Epithelial cell of esophagus (primary cell): Measurements from ENCODE around the gene MTARC2.

ENCODE experiments used
- DNase-seq: peaks from one replicate; pipeline ENCODE4 v3.0.0; 2010; ENCODE audit warnings: low read depth
- H3K4me3 ChIP-seq: 2 replicates; pipeline ENCODE4 v1.5.1; 2011; ENCODE audit warnings: mild to moderate bottlenecking, low read length, control low read depth
- TF ChIP-seq, protein P1 (sequence below): IDR thresholded peaks from 2 replicates; pipeline ENCODE4 v1.5.1; 2011; ENCODE audit warnings: low read depth, mild to moderate bottlenecking, low read length, control low read depth, inconsistent platforms; ENCODE audit not compliant: insufficient read depth; ENCODE audit errors: missing control alignments

The MTARC2 gene

GRCh38 chr1:220807726-220808125 lies 59.6 kb downstream of the MTARC2 start:
- TF ChIP-seq, protein P1, sequence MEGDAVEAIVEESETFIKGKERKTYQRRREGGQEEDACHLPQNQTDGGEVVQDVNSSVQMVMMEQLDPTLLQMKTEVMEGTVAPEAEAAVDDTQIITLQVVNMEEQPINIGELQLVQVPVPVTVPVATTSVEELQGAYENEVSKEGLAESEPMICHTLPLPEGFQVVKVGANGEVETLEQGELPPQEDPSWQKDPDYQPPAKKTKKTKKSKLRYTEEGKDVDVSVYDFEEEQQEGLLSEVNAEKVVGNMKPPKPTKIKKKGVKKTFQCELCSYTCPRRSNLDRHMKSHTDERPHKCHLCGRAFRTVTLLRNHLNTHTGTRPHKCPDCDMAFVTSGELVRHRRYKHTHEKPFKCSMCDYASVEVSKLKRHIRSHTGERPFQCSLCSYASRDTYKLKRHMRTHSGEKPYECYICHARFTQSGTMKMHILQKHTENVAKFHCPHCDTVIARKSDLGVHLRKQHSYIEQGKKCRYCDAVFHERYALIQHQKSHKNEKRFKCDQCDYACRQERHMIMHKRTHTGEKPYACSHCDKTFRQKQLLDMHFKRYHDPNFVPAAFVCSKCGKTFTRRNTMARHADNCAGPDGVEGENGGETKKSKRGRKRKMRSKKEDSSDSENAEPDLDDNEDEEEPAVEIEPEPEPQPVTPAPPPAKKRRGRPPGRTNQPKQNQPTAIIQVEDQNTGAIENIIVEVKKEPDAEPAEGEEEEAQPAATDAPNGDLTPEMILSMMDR: no peak
- H3K4me3 ChIP-seq: no peak overlapping the region
- no peak for DNase-seq

DNA sequence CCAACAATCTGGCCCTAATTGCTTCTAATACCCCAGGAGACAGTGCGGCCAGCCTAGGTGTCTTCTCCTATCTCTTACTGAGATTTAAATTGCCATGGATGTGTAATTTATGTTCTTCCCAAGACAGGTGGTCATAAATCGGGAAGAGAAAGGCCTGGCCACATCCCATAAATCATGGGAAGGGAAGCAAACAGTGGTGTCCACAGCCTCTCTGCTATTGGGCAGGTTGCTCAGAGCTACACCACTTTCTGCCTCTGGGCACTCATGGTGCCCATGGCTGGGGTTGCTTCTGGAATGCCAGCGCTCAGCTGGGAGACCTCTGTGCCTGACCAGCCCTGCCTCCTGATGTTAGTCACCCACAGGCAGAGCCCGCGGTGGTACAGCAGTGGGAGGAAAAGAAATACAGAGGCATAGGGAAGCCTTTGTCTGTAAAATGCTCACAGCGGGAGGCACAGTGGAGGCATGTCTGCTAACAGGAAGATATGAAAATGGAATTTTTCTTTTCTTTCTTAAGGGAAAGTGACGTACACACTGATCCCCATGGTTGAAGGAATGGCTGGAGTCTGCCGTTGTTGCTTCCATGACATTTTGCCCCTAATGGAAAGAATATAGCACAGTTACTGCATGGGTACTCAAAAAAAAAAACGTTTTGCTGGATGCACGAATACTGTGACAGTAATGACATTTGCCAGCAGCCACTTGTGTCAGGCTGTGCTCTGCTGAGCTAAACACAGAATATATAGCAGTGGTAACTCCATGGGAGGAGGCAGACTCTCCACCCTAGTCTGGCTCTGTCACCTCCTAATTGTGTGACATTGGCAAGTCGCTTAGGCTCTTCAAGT lies 60.4 kb downstream of the MTARC2 start:
- peak; percentile 18 for DNase-seq
- TF ChIP-seq, protein P1: no peak
- H3K4me3 ChIP-seq: no peak overlapping the region

- TF ChIP-seq, protein P1: no peak
- no peak for DNase-seq
- H3K4me3 ChIP-seq: no peak overlapping the region
Measured at GRCh38 chr1:220809187-220809550, 61.0 kb downstream of the MTARC2 start.

- H3K4me3 ChIP-seq: no peak overlapping the region
- TF ChIP-seq, protein P1: no peak
- DNase-seq: no peak
Measured at GRCh38 chr1:220809704-220810103, 61.6 kb downstream of the MTARC2 start.

- peak overlapping the region; percentile 21 for H3K4me3 ChIP-seq
- TF ChIP-seq, protein P1: peak; percentile 94
Measured at GRCh38 chr1:220810179-220810653, 62.1 kb downstream of the MTARC2 start.

GRCh38 chr1:220810963-220811362 lies 62.8 kb downstream of the MTARC2 start:
- H3K4me3 ChIP-seq: no peak overlapping the region
- TF ChIP-seq, protein P1: no peak
- DNase-seq: no peak

More at GRCh38 chr1:220810179-220810653, 62.1 kb downstream of the MTARC2 start:
- DNase-seq: peak; percentile 78
